Measurements from ENCODE around the gene DDX10.

GRCh38 chr11:108817976-108818375 is 153.1 kb downstream of the DDX10 start:
- TF ChIP-seq CTCF (IDR thresholded peaks at IDR 0.05; ENCODE audit: insufficient read depth, low read length) (no peak), GABPA (IDR thresholded peaks at IDR 0.05; ENCODE audit: low read depth) (no peak), REST (IDR thresholded peaks at IDR 0.05; ENCODE audit: insufficient replicate concordance, low read depth) (no peak), POLR2AphosphoS5 (IDR thresholded peaks at IDR 0.05; ENCODE audit: low read depth) (no peak)

Data from HL-60 (cell line).